Activated naive CD8-positive, alpha-beta T cell treated with anti-CD3 and anti-CD28 coated beads, Interleukin-2, amount 10 ng/mL, durations not matched to agents 7 days and 5 days (primary cell): ENCODE measurements around the gene DIO3. TPM values are rescaled to one million over a fixed set of nuclear protein-coding genes. Genes with fewer than 3 reads are reported as not detected.

Experiments used
- ATAC-seq: fragments of 150-1000 bp; cut with Tn5 transposase; one replicate; pipeline ENCODE4 v1.10.0; 2021; ENCODE audit warnings: low read depth, moderate library complexity
- POLR2A ChIA-PET: fragments of 350-600 bp; sonication (Branson Sonifier 250); formaldehyde crosslinking; loops from one replicate; lab custom pipeline; 2021; ENCODE audit warnings: antibody characterized with exemption; lab: Charles Lee
- DNase-seq: peaks from one replicate; pipeline ENCODE4 v3.0.0; 2021
- H3K27ac Mint-ChIP-seq: one replicate; pipeline ENCODE4 v1.8.0; 2022; ENCODE audit warnings: mild to moderate bottlenecking, mixed read lengths
- H3K27me3 Mint-ChIP-seq: one replicate; pipeline ENCODE4 v1.8.0; 2022; ENCODE audit warnings: mild to moderate bottlenecking, moderate library complexity, mixed read lengths
- H3K36me3 Mint-ChIP-seq: one replicate; pipeline ENCODE4 v1.8.0; 2021; ENCODE audit warnings: mild to moderate bottlenecking, mixed read lengths
- H3K4me1 Mint-ChIP-seq: one replicate; pipeline ENCODE4 v1.8.0; 2021; ENCODE audit warnings: mixed read lengths
- H3K4me3 Mint-ChIP-seq: one replicate; pipeline ENCODE4 v1.8.0; 2022; ENCODE audit warnings: mild to moderate bottlenecking, moderate library complexity, mixed read lengths
- H3K9me3 Mint-ChIP-seq: one replicate; pipeline ENCODE4 v1.8.0; 2021; ENCODE audit warnings: mixed read lengths
- total RNA-seq, 2 experiments: library from RNA; stranded (reverse); gene quantifications; one replicate each; pipeline ENCODE4 v1.2.3, GENCODE V29; 2021

Gene DIO3
- total RNA-seq, 2 experiments from 2014 or later, result not detected

GRCh38 chr14:101534198-101534597 lies 27.1 kb upstream of the DIO3 start:
- no peak for ATAC-seq
- POLR2A ChIA-PET, result no interaction called here
- no peak overlapping the region for H3K27ac Mint-ChIP-seq
- H3K36me3 Mint-ChIP-seq, result no peaks in the 10 kb centered on the region
- peaks cover 22% of the 10 kb centered on the region for H3K4me1 Mint-ChIP-seq
- no peak for DNase-seq
- no peaks in the 10 kb centered on the region for H3K9me3 Mint-ChIP-seq
- peaks cover 18% of the 10 kb centered on the region for H3K27me3 Mint-ChIP-seq
- no peak overlapping the region for H3K4me3 Mint-ChIP-seq

- H3K27me3 Mint-ChIP-seq, result peaks cover 20% of the 10 kb centered on the region
- peak overlapping the region; percentile 86 for H3K27ac Mint-ChIP-seq
- ATAC-seq, result peak; percentile 64
- no peak for DNase-seq
- peaks cover 21% of the 10 kb centered on the region for H3K4me1 Mint-ChIP-seq
- no peaks in the 10 kb centered on the region for H3K9me3 Mint-ChIP-seq
- peak overlapping the region; percentile 16 for H3K4me3 Mint-ChIP-seq
- POLR2A ChIA-PET, result no interaction called here
- H3K36me3 Mint-ChIP-seq, result no peaks in the 10 kb centered on the region
These were observed 26.1 kb upstream of the DIO3 start for GRCh38 chr14:101535232-101535631.

GRCh38 chr14:101535701-101536207 lies 25.5 kb upstream of the DIO3 start:
- H3K27ac Mint-ChIP-seq, result peak overlapping the region; percentile 86
- ATAC-seq (no peak), DNase-seq (no peak)
- peaks cover 18% of the 10 kb centered on the region for H3K27me3 Mint-ChIP-seq
- peaks cover 19% of the 10 kb centered on the region for H3K4me1 Mint-ChIP-seq
- POLR2A ChIA-PET, result no interaction called here
- no peaks in the 10 kb centered on the region for H3K9me3 Mint-ChIP-seq
- H3K4me3 Mint-ChIP-seq, result peak overlapping the region; percentile 55
- H3K36me3 Mint-ChIP-seq, result no peaks in the 10 kb centered on the region

GRCh38 chr14:101537286-101537685 lies 24.0 kb upstream of the DIO3 start:
- Mint-ChIP-seq H3K36me3 (no peaks in the 10 kb centered on the region), H3K27ac (no peak overlapping the region), H3K4me3 (no peak overlapping the region), H3K27me3 (peaks cover 15% of the 10 kb centered on the region), H3K4me1 (peaks cover 19% of the 10 kb centered on the region), H3K9me3 (no peaks in the 10 kb centered on the region)
- DNase-seq (no peak), ATAC-seq (no peak)
- POLR2A ChIA-PET, result no interaction called here

DNA sequence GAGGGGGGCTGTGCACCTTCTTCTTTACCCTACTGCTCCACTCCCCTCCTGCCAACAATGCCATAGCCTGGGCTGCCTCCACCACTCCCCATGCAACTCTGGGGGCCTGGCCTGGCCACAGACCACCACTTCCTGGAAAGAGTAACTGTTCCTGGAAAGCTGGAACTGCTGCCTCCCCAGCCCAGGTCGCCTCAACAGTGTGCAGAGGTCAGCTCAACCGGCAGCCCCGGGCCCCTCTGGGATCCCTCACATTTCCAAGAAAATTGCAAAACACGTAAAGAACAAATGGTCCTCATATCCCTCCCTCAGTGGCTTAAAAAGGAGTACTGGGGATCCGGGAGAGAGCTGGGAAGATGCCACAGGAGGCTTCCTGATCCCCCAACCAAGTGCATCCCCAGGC lies 22.4 kb upstream of the DIO3 start:
- DNase-seq (no peak), ATAC-seq (no peak)
- H3K9me3 Mint-ChIP-seq, result no peaks in the 10 kb centered on the region
- H3K36me3 Mint-ChIP-seq, result no peaks in the 10 kb centered on the region
- POLR2A ChIA-PET, result no interaction called here
- peaks cover 16% of the 10 kb centered on the region for H3K4me1 Mint-ChIP-seq
- H3K4me3 Mint-ChIP-seq, result no peak overlapping the region
- H3K27me3 Mint-ChIP-seq, result peaks cover 15% of the 10 kb centered on the region
- no peak overlapping the region for H3K27ac Mint-ChIP-seq

GRCh38 chr14:101539880-101540279 lies 21.4 kb upstream of the DIO3 start:
- Mint-ChIP-seq H3K27ac (no peak overlapping the region), H3K4me1 (peaks cover 16% of the 10 kb centered on the region), H3K27me3 (peaks cover 15% of the 10 kb centered on the region), H3K4me3 (no peak overlapping the region), H3K36me3 (no peaks in the 10 kb centered on the region), H3K9me3 (no peaks in the 10 kb centered on the region)
- ATAC-seq (no peak), DNase-seq (no peak)
- POLR2A ChIA-PET, result no interaction called here

GRCh38 chr14:101540481-101541462 lies 20.5 kb upstream of the DIO3 start:
- Mint-ChIP-seq H3K36me3 (no peaks in the 10 kb centered on the region), H3K9me3 (no peaks in the 10 kb centered on the region), H3K4me3 (no peak overlapping the region), H3K27ac (no peak overlapping the region), H3K27me3 (peaks cover 15% of the 10 kb centered on the region), H3K4me1 (peaks cover 8% of the 10 kb centered on the region)
- DNase-seq (no peak), ATAC-seq (no peak)
- POLR2A ChIA-PET, result no interaction called here

- DNase-seq (no peak), ATAC-seq (no peak)
- H3K27ac Mint-ChIP-seq, result no peak overlapping the region
- H3K9me3 Mint-ChIP-seq, result no peaks in the 10 kb centered on the region
- H3K4me1 Mint-ChIP-seq, result peaks cover 5% of the 10 kb centered on the region
- no peaks in the 10 kb centered on the region for H3K36me3 Mint-ChIP-seq
- peaks cover 2% of the 10 kb centered on the region for H3K27me3 Mint-ChIP-seq
- POLR2A ChIA-PET, result no interaction called here
- H3K4me3 Mint-ChIP-seq, result no peak overlapping the region
These were observed 18.9 kb upstream of the DIO3 start for GRCh38 chr14:101542391-101542790.

DNA sequence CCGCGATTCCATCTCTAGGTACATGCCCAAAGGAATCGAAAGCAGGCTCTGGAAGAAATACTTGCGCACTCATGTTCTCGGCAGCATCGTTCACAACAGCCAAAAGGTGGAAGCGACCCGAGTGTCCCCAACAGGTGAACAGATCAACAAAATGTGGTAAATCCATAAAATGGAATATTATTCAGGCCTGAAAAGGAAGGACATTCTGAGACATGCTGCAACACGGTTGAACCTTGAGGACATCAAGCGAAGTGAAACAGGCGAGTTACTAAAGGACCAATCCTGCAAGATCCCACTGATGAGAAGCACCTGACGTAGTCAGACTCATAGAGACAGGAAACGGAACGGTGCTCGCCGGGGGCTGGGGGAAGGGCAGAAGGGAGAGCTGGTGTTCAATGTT lies 17.5 kb upstream of the DIO3 start:
- Mint-ChIP-seq H3K27ac (no peak overlapping the region), H3K4me3 (no peak overlapping the region), H3K27me3 (peaks cover 2% of the 10 kb centered on the region), H3K9me3 (no peaks in the 10 kb centered on the region), H3K36me3 (no peaks in the 10 kb centered on the region), H3K4me1 (peaks cover 4% of the 10 kb centered on the region)
- DNase-seq (no peak), ATAC-seq (no peak)
- POLR2A ChIA-PET, result no interaction called here

GRCh38 chr14:101544550-101544949 lies 16.7 kb upstream of the DIO3 start:
- Mint-ChIP-seq H3K27me3 (peaks cover 2% of the 10 kb centered on the region), H3K27ac (no peak overlapping the region), H3K4me1 (peaks cover 1% of the 10 kb centered on the region), H3K36me3 (no peaks in the 10 kb centered on the region), H3K4me3 (no peak overlapping the region), H3K9me3 (no peaks in the 10 kb centered on the region)
- POLR2A ChIA-PET, result no interaction called here
- DNase-seq (no peak), ATAC-seq (no peak)

GRCh38 chr14:101546706-101547105 lies 14.6 kb upstream of the DIO3 start:
- DNase-seq (no peak), ATAC-seq (no peak)
- no peaks in the 10 kb centered on the region for H3K36me3 Mint-ChIP-seq
- H3K4me1 Mint-ChIP-seq, result no peaks in the 10 kb centered on the region
- H3K27ac Mint-ChIP-seq, result no peak overlapping the region
- no peaks in the 10 kb centered on the region for H3K27me3 Mint-ChIP-seq
- H3K9me3 Mint-ChIP-seq, result no peaks in the 10 kb centered on the region
- POLR2A ChIA-PET, result no interaction called here
- no peak overlapping the region for H3K4me3 Mint-ChIP-seq

DNA sequence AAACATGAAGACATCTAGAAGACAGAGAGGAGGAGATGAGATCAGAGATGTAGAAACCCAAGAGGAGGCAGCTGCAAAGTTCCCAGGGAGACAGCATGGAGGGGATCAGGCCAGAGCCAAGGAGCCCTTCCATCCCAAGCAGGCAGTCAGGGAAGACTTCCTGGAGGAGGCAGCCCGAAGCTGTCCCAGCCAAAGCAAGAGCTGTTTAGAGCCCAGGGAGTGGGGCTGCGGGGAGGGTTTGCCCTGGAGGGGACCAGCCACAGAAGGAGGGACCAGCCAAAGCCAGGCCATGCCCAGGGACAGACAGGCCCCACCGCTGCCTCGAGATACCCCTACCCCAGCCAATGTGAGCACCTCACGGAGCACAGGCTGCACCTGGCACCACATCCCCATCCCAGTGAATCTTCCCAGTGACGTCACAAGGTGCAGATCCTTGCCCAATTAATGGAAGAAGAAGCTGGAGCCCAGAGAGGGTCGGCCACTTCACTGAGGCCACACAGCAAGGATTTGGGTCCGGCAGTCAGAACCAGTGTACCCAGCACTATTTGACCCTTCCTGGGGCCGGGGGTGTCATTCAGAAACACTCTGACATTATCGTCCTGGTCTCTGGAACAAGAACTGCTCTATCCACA lies 14.1 kb upstream of the DIO3 start:
- DNase-seq (no peak), ATAC-seq (no peak)
- H3K27me3 Mint-ChIP-seq, result no peaks in the 10 kb centered on the region
- H3K36me3 Mint-ChIP-seq, result no peaks in the 10 kb centered on the region
- no peaks in the 10 kb centered on the region for H3K9me3 Mint-ChIP-seq
- POLR2A ChIA-PET, result no interaction called here
- H3K4me3 Mint-ChIP-seq, result no peak overlapping the region
- no peaks in the 10 kb centered on the region for H3K4me1 Mint-ChIP-seq
- no peak overlapping the region for H3K27ac Mint-ChIP-seq

DNA sequence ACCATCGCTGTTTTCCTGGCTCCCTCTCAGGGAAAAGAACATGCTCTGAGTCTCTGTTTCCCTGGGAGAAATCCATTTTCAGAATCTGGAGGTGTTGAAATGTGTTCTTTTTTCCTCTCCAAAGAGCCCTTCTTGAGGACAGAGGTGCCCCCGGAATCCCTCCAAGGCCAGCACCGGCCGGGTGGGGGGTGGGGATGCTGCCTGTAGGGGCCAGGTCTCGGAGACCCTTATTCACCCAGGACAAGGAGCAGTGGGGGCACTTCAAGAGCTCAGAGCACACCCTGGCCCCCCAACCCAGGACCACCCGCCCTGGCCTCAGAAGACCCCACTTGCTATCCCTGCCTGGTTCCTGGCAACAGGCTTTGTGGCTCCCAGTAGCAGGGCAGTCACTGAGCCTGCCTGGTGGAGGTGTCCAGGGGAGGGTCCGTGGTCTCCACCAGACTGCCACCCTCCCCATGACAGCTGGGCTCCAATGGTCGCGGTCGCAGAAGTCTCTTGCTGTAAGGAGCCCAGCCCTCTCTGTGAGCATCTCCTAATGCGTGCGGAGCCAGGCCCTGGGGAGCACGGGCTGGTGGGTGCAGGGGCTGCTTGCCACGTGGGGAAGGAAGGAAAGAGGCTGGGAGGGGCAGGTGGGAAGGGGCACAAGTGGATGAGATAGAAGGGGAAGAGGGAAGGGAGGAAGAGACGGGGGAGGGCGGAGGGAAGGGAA lies 13.2 kb upstream of the DIO3 start:
- DNase-seq (no peak), ATAC-seq (no peak)
- no peaks in the 10 kb centered on the region for H3K9me3 Mint-ChIP-seq
- no peak overlapping the region for H3K27ac Mint-ChIP-seq
- no peaks in the 10 kb centered on the region for H3K27me3 Mint-ChIP-seq
- POLR2A ChIA-PET, result no interaction called here
- H3K4me1 Mint-ChIP-seq, result no peaks in the 10 kb centered on the region
- H3K4me3 Mint-ChIP-seq, result no peak overlapping the region
- no peaks in the 10 kb centered on the region for H3K36me3 Mint-ChIP-seq
